SU-DHL-6 (cell line): Measurements from ENCODE around the gene RAB4B.
"Not testable (repeated sequence)": the region's sequence is repeated elsewhere in the genome, so short reads cannot be mapped to it uniquely, and the experiment has no call there.

Experiments used
- H2AFZ ChIP-seq: fragments of 200-600 bp; sonication (generic); 2 replicates; pipeline ENCODE4 v1.6.1; 2014; ENCODE audit warnings: low read depth, mild to moderate bottlenecking, moderate library complexity, mixed read lengths, antibody characterized with exemption, low read length; ENCODE audit not compliant: severe bottlenecking
- H3F3A ChIP-seq: fragments of 200-600 bp; shearing (Covaris generic); 2 replicates; pipeline ENCODE4 v1.6.0; 2016; ENCODE audit warnings: antibody characterized with exemption, mild to moderate bottlenecking; ENCODE audit not compliant: insufficient read depth
- H3K27ac ChIP-seq: fragments of 200-600 bp; sonication (generic); 2 replicates; pipeline ENCODE4 v1.5.1; 2016; ENCODE audit warnings: low read depth, mild to moderate bottlenecking, low read length, moderate library complexity, mixed read lengths
- H3K27me3 ChIP-seq: fragments of 200-600 bp; sonication (generic), shearing (Covaris generic); 2 replicates; pipeline ENCODE4 v1.6.0; 2014; ENCODE audit warnings: mild to moderate bottlenecking, low read length
- H3K36me3 ChIP-seq: fragments of 200-600 bp; sonication (generic); 2 replicates; pipeline ENCODE4 v1.6.1; 2014; ENCODE audit warnings: mild to moderate bottlenecking, low read length, mixed read lengths
- H3K4me2 ChIP-seq: fragments of 300-600, 200-600 bp; shearing (Covaris generic), sonication (generic); 2 replicates; pipeline ENCODE4 v1.6.0; 2014; ENCODE audit warnings: low read length, low read depth, mild to moderate bottlenecking; ENCODE audit not compliant: poor library complexity, severe bottlenecking
- H3K4me3 ChIP-seq: fragments of 200-600 bp; sonication (generic); 2 replicates; pipeline ENCODE4 v1.5.1; 2014; ENCODE audit warnings: antibody characterized with exemption, low read length, mild to moderate bottlenecking, mixed read lengths; ENCODE audit not compliant: insufficient read depth, poor library complexity, severe bottlenecking
- H3K79me2 ChIP-seq: fragments of 200-600 bp; sonication (generic); 2 replicates; pipeline ENCODE4 v1.6.1; 2014; ENCODE audit warnings: mild to moderate bottlenecking, low read length, moderate library complexity; ENCODE audit not compliant: insufficient read depth
- H3K9ac ChIP-seq: fragments of 200-600 bp; sonication (generic); 2 replicates; pipeline ENCODE4 v1.7.0; 2014; ENCODE audit warnings: mild to moderate bottlenecking, low read length
- H3K9me2 ChIP-seq: fragments of 200-600 bp; sonication (generic); replicated peaks from 2 replicates; pipeline ENCODE4 v1.6.1; 2014; ENCODE audit warnings: low read length; ENCODE audit not compliant: insufficient read depth
- H3K9me3 ChIP-seq: fragments of 200-600 bp; sonication (generic); 2 replicates; pipeline ENCODE4 v1.6.1; 2014; ENCODE audit warnings: low read length, mixed read lengths; ENCODE audit not compliant: insufficient read depth
- H4K20me1 ChIP-seq: fragments of 200-600 bp; sonication (generic); 2 replicates; pipeline ENCODE4 v1.6.1; 2014; ENCODE audit warnings: low read depth, mild to moderate bottlenecking, antibody characterized with exemption, low read length, moderate library complexity, mixed read lengths

RAB4B gene

GRCh38 chr19:40842997-40843652 lies 65.1 kb downstream of the RAB4B start:
- not testable (repeated sequence) for H3K9me3 ChIP-seq, H3K27ac ChIP-seq, H3F3A ChIP-seq, H3K79me2 ChIP-seq, H3K9me2 ChIP-seq, H4K20me1 ChIP-seq, H3K9ac ChIP-seq, H2AFZ ChIP-seq, H3K27me3 ChIP-seq, H3K4me3 ChIP-seq, H3K36me3 ChIP-seq, H3K4me2 ChIP-seq

- H3K27ac ChIP-seq, H3K9me2 ChIP-seq, H3K36me3 ChIP-seq, H3F3A ChIP-seq, H3K79me2 ChIP-seq, H3K9me3 ChIP-seq, H3K27me3 ChIP-seq, H4K20me1 ChIP-seq, H2AFZ ChIP-seq, H3K9ac ChIP-seq, H3K4me3 ChIP-seq, H3K4me2 ChIP-seq: not testable (repeated sequence)
Observed at GRCh38 chr19:40843653-40844052, 65.6 kb downstream of the RAB4B start.
